Brain microvascular endothelial cell (primary cell): ENCODE results near the gene MPEG1.
A peak's percentile ranks its signal among the peaks of the same experiment; 100 is the strongest.

Experiments used
- DNase-seq: peaks from one replicate; pipeline ENCODE4 v3.0.0-alpha.2; 2020
- H3K27ac ChIP-seq: fragments of 250-450 bp; sonication (Bioruptor Pico); 2 replicates; pipeline ENCODE4 v1.5.1; 2020; ENCODE audit warnings: mild to moderate bottlenecking, moderate library complexity
- H3K27me3 ChIP-seq: fragments of 250-450 bp; sonication (Bioruptor Pico); replicated peaks from 2 replicates; pipeline ENCODE4 v1.5.1; 2020; ENCODE audit warnings: mild to moderate bottlenecking
- H3K36me3 ChIP-seq: fragments of 250-450 bp; sonication (Bioruptor Pico); replicated peaks from 2 replicates; pipeline ENCODE4 v1.5.1; 2020; ENCODE audit warnings: mild to moderate bottlenecking
- H3K4me3 ChIP-seq: 2 replicates; pipeline ENCODE4 v1.5.1; 2011; ENCODE audit warnings: low read depth, mild to moderate bottlenecking, control low read depth, low read length, moderate library complexity
- in situ Hi-C: cut with HindIII; loops from 2 replicates; pipeline ENCODE4 v1.10.0; 2017; ENCODE audit warnings: low sequenced_read_pairs, low pct_ligation_motif_present
- TF ChIP-seq, protein P1 (sequence below): IDR thresholded peaks from 2 replicates; pipeline ENCODE4 v1.5.1; 2011; ENCODE audit warnings: low read depth, mild to moderate bottlenecking, moderate library complexity, low read length, control low read depth, inconsistent platforms; ENCODE audit errors: missing control alignments

The MPEG1 gene

DNA sequence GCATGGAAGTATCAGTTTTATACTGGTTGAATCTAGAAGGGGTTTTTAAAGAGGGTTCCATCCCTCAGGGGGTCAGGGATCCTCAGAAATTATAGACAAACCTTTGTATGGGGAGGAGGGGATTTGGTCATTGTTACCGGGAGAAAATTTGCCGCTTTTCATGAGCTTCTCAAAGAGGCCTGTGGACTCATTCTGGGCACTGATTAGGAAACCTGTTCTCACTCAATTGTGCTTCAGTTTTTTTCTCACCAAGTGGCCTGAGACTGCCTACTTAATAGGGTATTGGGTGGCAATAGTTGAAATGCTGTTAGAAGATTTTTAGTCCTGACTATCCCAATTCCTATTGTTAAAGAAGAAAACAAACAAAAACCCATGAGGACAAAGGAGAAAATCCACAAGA is 14.0 kb downstream of the MPEG1 start:
- H3K27ac ChIP-seq, result no peak overlapping the region
- DNase-seq, result no peak
- H3K4me3 ChIP-seq, result no peak overlapping the region
- H3K36me3 ChIP-seq, result no peaks in the 10 kb centered on the region
- H3K27me3 ChIP-seq, result no peaks in the 10 kb centered on the region
- TF ChIP-seq, protein P1, sequence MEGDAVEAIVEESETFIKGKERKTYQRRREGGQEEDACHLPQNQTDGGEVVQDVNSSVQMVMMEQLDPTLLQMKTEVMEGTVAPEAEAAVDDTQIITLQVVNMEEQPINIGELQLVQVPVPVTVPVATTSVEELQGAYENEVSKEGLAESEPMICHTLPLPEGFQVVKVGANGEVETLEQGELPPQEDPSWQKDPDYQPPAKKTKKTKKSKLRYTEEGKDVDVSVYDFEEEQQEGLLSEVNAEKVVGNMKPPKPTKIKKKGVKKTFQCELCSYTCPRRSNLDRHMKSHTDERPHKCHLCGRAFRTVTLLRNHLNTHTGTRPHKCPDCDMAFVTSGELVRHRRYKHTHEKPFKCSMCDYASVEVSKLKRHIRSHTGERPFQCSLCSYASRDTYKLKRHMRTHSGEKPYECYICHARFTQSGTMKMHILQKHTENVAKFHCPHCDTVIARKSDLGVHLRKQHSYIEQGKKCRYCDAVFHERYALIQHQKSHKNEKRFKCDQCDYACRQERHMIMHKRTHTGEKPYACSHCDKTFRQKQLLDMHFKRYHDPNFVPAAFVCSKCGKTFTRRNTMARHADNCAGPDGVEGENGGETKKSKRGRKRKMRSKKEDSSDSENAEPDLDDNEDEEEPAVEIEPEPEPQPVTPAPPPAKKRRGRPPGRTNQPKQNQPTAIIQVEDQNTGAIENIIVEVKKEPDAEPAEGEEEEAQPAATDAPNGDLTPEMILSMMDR, result no peak
- in situ Hi-C loops, result no loop called here

DNA sequence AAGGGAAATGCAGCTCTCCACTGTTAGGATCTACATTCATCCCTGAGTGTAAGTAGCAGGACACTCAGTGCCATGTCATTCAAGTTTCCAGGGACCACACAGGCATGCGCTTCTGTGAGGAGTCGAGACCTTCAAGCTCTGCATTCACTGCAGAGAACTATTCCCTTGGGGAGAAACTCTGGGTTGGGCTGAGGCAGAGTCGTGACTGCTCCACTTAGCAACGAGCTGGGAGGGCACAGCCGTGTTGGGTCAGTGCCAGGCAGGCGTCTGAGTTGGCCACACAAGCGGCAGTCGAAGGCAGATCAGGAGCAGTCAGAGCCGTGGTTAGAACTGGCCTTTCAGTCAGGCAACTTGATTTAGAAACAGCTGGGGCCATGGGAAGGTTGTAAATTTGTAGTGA is 14.7 kb downstream of the MPEG1 start:
- Histone ChIP-seq H3K36me3 (no peaks in the 10 kb centered on the region), H3K4me3 (no peak overlapping the region), H3K27ac (no peak overlapping the region), H3K27me3 (no peaks in the 10 kb centered on the region)
- TF ChIP-seq, protein P1, result no peak
- peak; percentile 55 for DNase-seq
- in situ Hi-C loops, result no loop called here

DNA sequence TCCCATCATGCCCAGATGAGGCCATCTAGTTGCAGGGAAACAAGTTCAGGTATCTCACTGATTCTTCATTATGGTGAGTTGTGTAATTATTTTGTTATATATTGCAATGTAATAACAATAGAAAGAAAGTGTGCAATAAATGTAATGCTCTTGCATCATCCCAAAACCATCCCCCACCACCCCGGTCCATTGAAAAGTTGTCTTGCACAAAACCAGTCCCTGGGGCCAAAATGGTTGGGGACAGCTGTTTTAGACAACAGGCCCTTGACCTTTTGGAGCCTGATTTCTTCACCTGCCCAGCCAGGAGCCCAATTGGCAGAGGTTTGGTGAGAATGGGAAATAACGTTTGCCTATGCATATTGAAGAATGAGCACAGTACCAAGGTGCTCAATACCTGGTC is 15.9 kb downstream of the MPEG1 start:
- TF ChIP-seq, protein P1, result no peak
- H3K36me3 ChIP-seq, result no peaks in the 10 kb centered on the region

DNA sequence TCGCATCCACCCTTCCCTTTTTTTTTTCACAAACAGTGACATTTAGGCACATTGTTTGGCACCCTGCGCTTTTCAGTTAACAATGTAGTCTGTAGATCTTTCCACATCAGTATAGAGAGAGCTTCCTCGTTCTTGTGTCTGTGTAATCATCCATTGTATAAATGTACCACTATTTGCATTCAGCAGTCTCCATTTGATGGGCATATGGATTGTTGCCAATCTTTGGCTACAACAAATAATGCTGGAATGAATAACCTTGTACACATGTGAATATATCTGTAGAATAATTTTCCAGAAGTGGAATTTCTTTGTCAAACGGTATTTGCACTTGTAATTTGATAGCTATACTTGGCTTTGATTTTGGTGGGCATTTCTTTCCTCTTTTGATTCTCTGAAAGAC is 17.1 kb downstream of the MPEG1 start:
- TF ChIP-seq, protein P1, result no peak
- no peaks in the 10 kb centered on the region for H3K36me3 ChIP-seq
- DNase-seq, result no peak

More for the DNA sequence above, 15.9 kb downstream of the MPEG1 start:
- Histone ChIP-seq H3K4me3 (no peak overlapping the region), H3K27ac (no peak overlapping the region), H3K27me3 (no peaks in the 10 kb centered on the region)
- in situ Hi-C loops, result no loop called here
- no peak for DNase-seq

DNA sequence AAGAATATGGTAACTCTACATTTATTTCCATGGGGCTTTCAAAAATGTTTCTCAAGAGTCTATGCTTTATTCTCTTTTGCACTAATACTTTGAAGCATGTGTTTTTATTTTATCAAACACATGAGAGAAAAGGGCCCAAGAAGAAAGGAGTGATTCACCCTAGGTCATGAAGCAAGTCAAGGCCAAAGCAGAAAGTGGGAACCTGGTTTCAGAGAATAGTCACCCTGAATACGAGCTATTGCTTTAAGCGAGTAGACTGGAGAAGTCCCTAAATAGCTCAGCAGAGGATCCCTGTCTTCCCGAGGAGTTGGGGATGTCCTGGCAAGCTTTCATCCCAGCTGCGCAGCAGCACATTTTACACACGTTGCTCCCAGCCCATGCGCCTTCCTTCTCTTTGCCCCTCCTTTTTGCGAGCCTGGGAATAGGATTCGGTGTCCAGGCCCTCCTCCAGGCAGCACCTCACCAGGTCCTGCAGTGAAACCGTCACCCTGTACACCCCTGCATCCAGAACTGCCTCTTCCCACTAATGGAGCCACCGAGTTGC is 19.1 kb downstream of the MPEG1 start:
- H3K4me3 ChIP-seq, result no peak overlapping the region
- no peaks in the 10 kb centered on the region for H3K27me3 ChIP-seq
- H3K36me3 ChIP-seq, result no peaks in the 10 kb centered on the region
- in situ Hi-C loops, result no loop called here
- TF ChIP-seq, protein P1, result no peak
- no peak for DNase-seq
- no peak overlapping the region for H3K27ac ChIP-seq

More for the DNA sequence above, 17.1 kb downstream of the MPEG1 start:
- H3K27me3 ChIP-seq, result no peaks in the 10 kb centered on the region
- H3K4me3 ChIP-seq, result no peak overlapping the region
- in situ Hi-C loops, result no loop called here
- H3K27ac ChIP-seq, result no peak overlapping the region

DNA sequence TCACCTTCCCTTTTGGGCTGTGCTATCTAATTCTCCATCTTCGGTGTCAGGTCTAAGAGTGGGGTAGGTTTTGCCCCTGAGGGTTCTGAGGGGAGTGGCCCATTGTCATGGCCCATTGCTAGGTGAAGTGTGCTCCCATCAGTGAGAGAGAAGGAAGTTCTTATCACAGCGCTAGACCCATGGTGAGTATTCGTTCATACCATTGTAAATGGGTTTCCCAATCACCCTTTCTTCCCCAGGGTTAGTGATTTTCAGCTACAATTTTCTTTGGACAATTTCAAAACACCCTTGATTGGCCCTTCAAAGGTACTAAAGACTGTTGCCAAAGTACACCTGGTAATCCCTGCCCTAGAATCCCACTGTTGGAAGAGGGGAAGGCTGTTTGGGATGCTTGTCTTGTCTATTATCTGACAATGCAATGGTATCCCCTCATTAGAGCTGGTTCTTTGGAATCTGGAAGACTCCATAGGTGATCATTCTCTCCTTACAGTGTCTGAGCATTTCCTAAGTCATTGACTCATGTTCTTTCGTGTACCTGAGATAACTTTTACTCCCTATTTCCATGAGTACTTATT is 20.2 kb downstream of the MPEG1 start:
- in situ Hi-C loops, result no loop called here
- no peak overlapping the region for H3K27ac ChIP-seq
- TF ChIP-seq, protein P1, result no peak
- no peak for DNase-seq
- no peaks in the 10 kb centered on the region for H3K27me3 ChIP-seq
- no peak overlapping the region for H3K4me3 ChIP-seq
- H3K36me3 ChIP-seq, result no peaks in the 10 kb centered on the region
